NAMALWA (cell line): Measurements from ENCODE around the gene LPIN1.

ENCODE experiments used
- DNase-seq: peaks from one replicate; pipeline ENCODE4 v3.0.0-alpha.2; 2015; ENCODE audit warnings: low spot score

The LPIN1 gene

GRCh38 chr2:11784747-11785610 is 38.5 kb downstream of the LPIN1 start:
- peak; percentile 52 for DNase-seq

- DNase-seq: no peak
These were observed 39.1 kb downstream of the LPIN1 start for GRCh38 chr2:11785611-11785940.

GRCh38 chr2:11786191-11786590 is 39.8 kb downstream of the LPIN1 start:
- no peak for DNase-seq

GRCh38 chr2:11786592-11786991 is 40.2 kb downstream of the LPIN1 start:
- DNase-seq: no peak

GRCh38 chr2:11787991-11788390 is 41.6 kb downstream of the LPIN1 start:
- DNase-seq: no peak

- DNase-seq: no peak
These were observed 42.2 kb downstream of the LPIN1 start for GRCh38 chr2:11788461-11789124.

GRCh38 chr2:11789243-11789642 is 42.8 kb downstream of the LPIN1 start:
- no peak for DNase-seq

GRCh38 chr2:11790228-11790627 is 43.8 kb downstream of the LPIN1 start:
- DNase-seq: no peak

- DNase-seq: no peak
These were observed 49.2 kb downstream of the LPIN1 start for GRCh38 chr2:11795590-11795989.

- no peak for DNase-seq
These were observed 50.0 kb downstream of the LPIN1 start for GRCh38 chr2:11796190-11797171.

- no peak for DNase-seq
These were observed 51.4 kb downstream of the LPIN1 start for GRCh38 chr2:11797846-11798245.

GRCh38 chr2:11798701-11799435 is 52.4 kb downstream of the LPIN1 start:
- no peak for DNase-seq

- no peak for DNase-seq
These were observed 53.4 kb downstream of the LPIN1 start for GRCh38 chr2:11799826-11800225.

GRCh38 chr2:11802782-11803191 is 56.4 kb downstream of the LPIN1 start:
- DNase-seq: no peak

- DNase-seq: no peak
These were observed 58.6 kb downstream of the LPIN1 start for GRCh38 chr2:11805024-11805423.

- no peak for DNase-seq
These were observed 59.5 kb downstream of the LPIN1 start for GRCh38 chr2:11805920-11806319.

GRCh38 chr2:11807156-11808015 is 61.0 kb downstream of the LPIN1 start:
- no peak for DNase-seq

GRCh38 chr2:11808016-11808400 is 61.6 kb downstream of the LPIN1 start:
- no peak for DNase-seq

- no peak for DNase-seq
These were observed 63.3 kb downstream of the LPIN1 start for GRCh38 chr2:11809586-11810236.
